ENCODE results near the gene VIPR2. TPM values are rescaled to one million over a fixed set of nuclear protein-coding genes. Genes with fewer than 3 reads are reported as not detected.

VIPR2 gene
- total and polyA plus RNA-seq, 7 experiments from 2014 or later: 0.27 to 1.3 (median 0.98) TPM; not detected in 4

DNA sequence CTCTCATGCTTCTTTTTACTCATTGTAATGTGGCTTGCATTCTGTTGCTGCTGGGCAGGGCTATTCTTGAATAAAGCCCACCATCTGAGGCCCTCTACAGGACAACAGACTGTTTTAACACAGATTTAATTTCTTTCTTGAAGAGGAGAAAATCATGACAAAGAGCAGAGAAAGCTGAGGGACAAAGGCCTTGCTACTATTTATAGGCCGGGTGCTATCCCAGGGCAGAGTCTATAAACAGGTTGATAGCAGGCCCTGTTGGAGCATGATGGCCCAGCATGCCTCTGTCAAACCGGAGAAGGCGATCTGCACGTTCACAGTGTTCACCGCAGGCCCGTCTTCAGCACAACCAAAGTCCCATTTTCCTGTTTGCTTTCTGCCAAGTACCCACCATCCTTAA, 3.0 kb downstream of the VIPR2 start:
- ChIA-PET POLR2A (no interaction called here), CTCF (no interaction called here)
- Histone ChIP-seq H3K9me3 (ENCODE audit: control insufficient read depth in 2 of 3, low read length in 3 of 3) (no peaks in the 10 kb centered on the region), H3K4me3 (ENCODE audit: low read length) (no peak overlapping the region), H3K27me3 (ENCODE audit: control insufficient read depth in 2 of 2, insufficient read depth in 2 of 2, low read length in 2 of 2) (peaks cover 5 to 11% of the 10 kb centered on the region in 2 donors), H3K27ac (ENCODE audit: low read depth, low read length) (no peak overlapping the region), H3K36me3 (ENCODE audit: control insufficient read depth in 2 of 3, insufficient read depth in 3 of 3, low read length in 3 of 3) (no peaks in the 10 kb centered on the region), H3K4me1 (ENCODE audit: control insufficient read depth in 2 of 2, insufficient read depth in 2 of 2, low read length in 2 of 2) (peaks cover 0 to 8% of the 10 kb centered on the region in 2 donors)
- intact Hi-C loops (cut with micrococcal nuclease): no loop called here
- peaks cover 0 to 14% (median 6%) of the 10 kb centered on the region in 7 donors for H3K4me1 Mint-ChIP-seq
- H3K9me3 Mint-ChIP-seq: peaks cover 0 to 2% (median 0%) of the 10 kb centered on the region in 11 donors
- DNase-seq (no peak), ATAC-seq (no peak)
- H3K4me3 Mint-ChIP-seq: no peak overlapping the region
- peaks cover 27 to 47% (median 35%) of the 10 kb centered on the region in 5 donors for H3K27me3 Mint-ChIP-seq
- H3K27ac Mint-ChIP-seq: no peak overlapping the region
- no peaks in the 10 kb centered on the region for H3K36me3 Mint-ChIP-seq

DNA sequence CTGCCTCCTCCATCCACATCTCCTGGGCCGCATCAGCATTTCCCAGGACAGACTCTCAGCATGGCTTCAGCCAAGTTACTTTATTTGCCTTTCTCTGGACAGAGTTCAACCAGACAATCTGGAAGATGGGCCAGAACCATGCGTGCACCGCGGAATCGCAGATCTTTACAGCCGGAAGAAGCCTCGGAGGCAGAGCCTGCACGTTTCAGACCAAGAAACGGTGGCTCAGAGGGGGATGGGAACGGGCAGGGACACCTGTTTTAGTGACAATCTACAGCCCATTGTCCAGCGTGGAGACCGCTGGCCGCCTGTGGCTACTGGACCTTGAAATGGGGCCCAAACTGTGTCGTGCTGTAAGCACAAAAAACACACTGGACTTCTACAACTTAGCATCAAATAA, 3.5 kb downstream of the VIPR2 start:
- peaks cover 0 to 3% (median 0%) of the 10 kb centered on the region in 11 donors for H3K9me3 Mint-ChIP-seq
- no peaks in the 10 kb centered on the region for H3K9me3 ChIP-seq (ENCODE audit: control insufficient read depth in 2 of 3, low read length in 3 of 3)
- no peak overlapping the region for H3K27ac Mint-ChIP-seq
- H3K4me3 ChIP-seq (ENCODE audit: low read length): no peak overlapping the region
- POLR2A ChIA-PET: no interaction called here
- H3K36me3 ChIP-seq (ENCODE audit: control insufficient read depth in 2 of 3, insufficient read depth in 3 of 3, low read length in 3 of 3): no peaks in the 10 kb centered on the region
- peaks cover 0 to 8% of the 10 kb centered on the region in 2 donors for H3K4me1 ChIP-seq (ENCODE audit: control insufficient read depth in 2 of 2, insufficient read depth in 2 of 2, low read length in 2 of 2)
- no peak overlapping the region for H3K4me3 Mint-ChIP-seq
- intact Hi-C loops (cut with micrococcal nuclease): no loop called here
- CTCF ChIA-PET: no interaction called here
- H3K4me1 Mint-ChIP-seq: peaks cover 0 to 14% (median 6%) of the 10 kb centered on the region in 7 donors
- H3K36me3 Mint-ChIP-seq: no peaks in the 10 kb centered on the region
- peaks cover 5 to 9% of the 10 kb centered on the region in 2 donors for H3K27me3 ChIP-seq (ENCODE audit: control insufficient read depth in 2 of 2, insufficient read depth in 2 of 2, low read length in 2 of 2)
- peaks cover 27 to 52% (median 35%) of the 10 kb centered on the region in 5 donors for H3K27me3 Mint-ChIP-seq
- ATAC-seq: no peak
- H3K27ac ChIP-seq (ENCODE audit: low read depth, low read length): no peak overlapping the region
- no peak for DNase-seq

DNA sequence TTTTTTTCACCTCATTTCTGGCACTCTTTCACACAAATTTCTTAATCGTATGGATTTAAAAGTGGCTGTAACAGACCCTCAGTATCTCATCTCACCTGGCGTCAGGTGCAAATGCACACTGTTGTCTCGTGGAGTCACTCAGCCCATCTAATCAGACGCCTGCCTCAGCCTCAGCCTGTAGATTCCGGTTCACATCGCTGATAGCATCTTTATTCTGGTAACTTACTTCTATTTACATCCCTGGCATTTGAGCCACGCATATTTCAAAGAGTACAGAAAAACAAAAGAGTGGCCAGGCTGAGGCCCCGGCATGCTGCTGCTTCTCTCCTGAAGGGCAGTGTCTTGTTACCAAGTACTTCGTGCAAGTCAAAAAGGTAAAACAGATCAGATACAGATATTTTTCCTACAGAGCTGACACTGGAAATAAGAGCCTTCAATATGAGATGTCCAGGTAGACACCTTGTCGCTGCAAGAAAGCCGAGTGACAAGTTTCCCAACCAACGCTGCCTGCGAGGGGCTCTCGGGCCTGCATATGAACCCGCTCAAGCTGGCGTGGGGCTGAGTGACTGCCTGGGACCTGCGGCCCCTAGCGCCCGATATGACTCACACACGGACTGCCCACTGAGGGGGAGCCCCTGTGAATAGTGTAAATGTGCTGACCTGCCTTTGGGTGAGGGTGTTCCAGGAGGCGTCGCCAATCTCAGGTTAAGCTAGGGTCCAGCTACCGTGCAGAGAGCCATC, 4.3 kb downstream of the VIPR2 start:
- H3K9me3 Mint-ChIP-seq: peaks cover 0 to 3% (median 0%) of the 10 kb centered on the region in 11 donors
- peaks cover 0 to 8% of the 10 kb centered on the region in 2 donors for H3K4me1 ChIP-seq (ENCODE audit: control insufficient read depth in 2 of 2, insufficient read depth in 2 of 2, low read length in 2 of 2)
- H3K4me3 Mint-ChIP-seq: no peak overlapping the region
- peaks cover 5 to 8% of the 10 kb centered on the region in 2 donors for H3K27me3 ChIP-seq (ENCODE audit: control insufficient read depth in 2 of 2, insufficient read depth in 2 of 2, low read length in 2 of 2)
- POLR2A ChIA-PET: no interaction called here
- no peaks in the 10 kb centered on the region for H3K36me3 Mint-ChIP-seq
- no peak overlapping the region for H3K4me3 ChIP-seq (ENCODE audit: low read length)
- ATAC-seq (no peak), DNase-seq (no peak)
- H3K36me3 ChIP-seq (ENCODE audit: control insufficient read depth in 2 of 3, insufficient read depth in 3 of 3, low read length in 3 of 3): no peaks in the 10 kb centered on the region
- no peaks in the 10 kb centered on the region for H3K9me3 ChIP-seq (ENCODE audit: control insufficient read depth in 2 of 3, low read length in 3 of 3)
- peaks cover 26 to 52% (median 34%) of the 10 kb centered on the region in 5 donors for H3K27me3 Mint-ChIP-seq
- H3K27ac ChIP-seq (ENCODE audit: low read depth, low read length): no peak overlapping the region
- intact Hi-C loops (cut with micrococcal nuclease): no loop called here
- H3K4me1 Mint-ChIP-seq: peaks cover 0 to 14% (median 6%) of the 10 kb centered on the region in 7 donors
- no peak overlapping the region for H3K27ac Mint-ChIP-seq
- CTCF ChIA-PET: no interaction called here

DNA sequence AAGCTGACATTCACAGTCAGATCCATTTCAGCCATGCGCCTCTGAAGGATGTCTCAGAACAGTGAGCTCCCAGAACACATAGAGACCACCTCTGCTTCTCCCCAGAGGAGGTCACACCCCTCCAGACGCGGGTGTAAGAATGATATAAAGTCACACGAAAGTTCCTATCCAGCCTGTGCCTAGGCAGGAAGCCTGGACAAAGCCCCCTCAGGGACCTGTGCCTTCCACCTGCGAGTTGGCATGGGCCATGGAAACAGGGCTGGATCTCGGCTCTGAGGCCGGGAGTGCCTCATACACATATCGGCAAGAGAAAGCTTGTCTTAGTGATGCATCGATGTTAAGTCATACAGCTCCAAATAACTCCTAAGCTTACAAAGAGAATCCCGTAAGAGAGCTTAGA, 5.0 kb downstream of the VIPR2 start:
- Histone ChIP-seq H3K4me1 (ENCODE audit: control insufficient read depth in 2 of 2, insufficient read depth in 2 of 2, low read length in 2 of 2) (peaks cover 0 to 8% of the 10 kb centered on the region in 2 donors), H3K27ac (ENCODE audit: low read depth, low read length) (no peak overlapping the region), H3K36me3 (ENCODE audit: control insufficient read depth in 2 of 3, insufficient read depth in 3 of 3, low read length in 3 of 3) (no peaks in the 10 kb centered on the region), H3K9me3 (ENCODE audit: control insufficient read depth in 2 of 3, low read length in 3 of 3) (no peaks in the 10 kb centered on the region), H3K27me3 (ENCODE audit: control insufficient read depth in 2 of 2, insufficient read depth in 2 of 2, low read length in 2 of 2) (peaks cover 5 to 8% of the 10 kb centered on the region in 2 donors), H3K4me3 (ENCODE audit: low read length) (no peak overlapping the region)
- ATAC-seq (no peak), DNase-seq (no peak)
- intact Hi-C loops (cut with micrococcal nuclease): no loop called here
- peaks cover 23 to 52% (median 31%) of the 10 kb centered on the region in 5 donors for H3K27me3 Mint-ChIP-seq
- ChIA-PET CTCF (no interaction called here), POLR2A (no interaction called here)
- H3K27ac Mint-ChIP-seq: no peak overlapping the region
- peaks cover 0 to 3% (median 0%) of the 10 kb centered on the region in 11 donors for H3K9me3 Mint-ChIP-seq
- H3K4me3 Mint-ChIP-seq: no peak overlapping the region
- no peaks in the 10 kb centered on the region for H3K36me3 Mint-ChIP-seq
- H3K4me1 Mint-ChIP-seq: peaks cover 0 to 14% (median 6%) of the 10 kb centered on the region in 7 donors

DNA sequence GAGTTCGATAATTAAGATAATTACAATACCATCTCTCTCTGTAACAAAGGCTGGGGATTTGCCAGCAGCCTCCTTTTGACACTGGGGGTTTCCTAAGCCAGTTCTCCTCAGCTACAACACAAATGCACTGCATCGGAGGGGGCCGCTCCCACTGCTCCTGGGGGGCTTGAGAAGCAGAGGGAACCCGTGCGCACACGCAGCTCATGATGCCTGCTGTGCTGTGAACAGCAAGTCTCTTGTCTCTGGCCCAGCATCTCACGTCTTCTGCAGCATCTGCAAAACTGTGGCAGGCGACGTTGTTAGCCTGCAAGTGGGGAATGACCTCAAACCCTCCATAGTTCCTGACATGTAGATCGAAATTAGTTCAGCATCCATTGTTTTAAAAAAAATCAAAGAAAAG, 5.5 kb downstream of the VIPR2 start:
- DNase-seq: no peak
- Histone ChIP-seq H3K4me3 (ENCODE audit: low read length) (no peak overlapping the region), H3K36me3 (ENCODE audit: control insufficient read depth in 2 of 3, insufficient read depth in 3 of 3, low read length in 3 of 3) (no peaks in the 10 kb centered on the region), H3K4me1 (ENCODE audit: control insufficient read depth in 2 of 2, insufficient read depth in 2 of 2, low read length in 2 of 2) (peaks cover 0 to 6% of the 10 kb centered on the region in 2 donors), H3K27ac (ENCODE audit: low read depth, low read length) (no peak overlapping the region), H3K9me3 (ENCODE audit: control insufficient read depth in 2 of 3, low read length in 3 of 3) (no peaks in the 10 kb centered on the region), H3K27me3 (ENCODE audit: control insufficient read depth in 2 of 2, insufficient read depth in 2 of 2, low read length in 2 of 2) (peaks cover 5 to 8% of the 10 kb centered on the region in 2 donors)
- no peak for ATAC-seq
- no peak overlapping the region for H3K27ac Mint-ChIP-seq
- peaks cover 0 to 14% (median 6%) of the 10 kb centered on the region in 7 donors for H3K4me1 Mint-ChIP-seq
- no peaks in the 10 kb centered on the region for H3K36me3 Mint-ChIP-seq
- H3K9me3 Mint-ChIP-seq: peaks cover 0 to 3% (median 0%) of the 10 kb centered on the region in 11 donors
- POLR2A ChIA-PET: no interaction called here
- no peak overlapping the region for H3K4me3 Mint-ChIP-seq
- CTCF ChIA-PET: interaction anchor here (0.6 kb wide), 1 partner anchor 127 kb away, joined by 3 read pairs; no protein-coding TSS in a partner anchor
- H3K27me3 Mint-ChIP-seq: peaks cover 23 to 52% (median 31%) of the 10 kb centered on the region in 5 donors
- intact Hi-C loops (cut with micrococcal nuclease): no loop called here

DNA sequence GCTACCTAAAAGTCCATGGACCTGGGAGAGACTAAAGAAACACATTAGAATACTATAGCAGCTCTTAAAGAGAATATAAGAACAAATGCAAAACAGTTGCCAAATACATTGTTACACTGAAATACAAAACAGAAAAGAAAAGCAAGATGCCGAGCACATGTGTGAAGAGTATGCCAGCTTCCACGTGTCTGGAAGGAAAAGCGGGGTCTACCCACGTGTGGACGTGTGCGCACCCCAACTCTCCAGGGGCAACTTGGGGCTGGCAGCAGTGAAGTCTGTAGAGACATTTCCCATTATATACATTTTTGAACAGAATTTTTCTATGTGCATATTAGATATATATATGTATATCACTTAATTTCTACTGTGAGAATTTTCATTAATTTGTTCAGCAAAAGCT, 6.2 kb downstream of the VIPR2 start:
- Histone ChIP-seq H3K4me1 (ENCODE audit: control insufficient read depth in 2 of 2, insufficient read depth in 2 of 2, low read length in 2 of 2) (no peaks in the 10 kb centered on the region), H3K9me3 (ENCODE audit: control insufficient read depth in 2 of 3, low read length in 3 of 3) (no peaks in the 10 kb centered on the region), H3K36me3 (ENCODE audit: control insufficient read depth in 2 of 3, insufficient read depth in 3 of 3, low read length in 3 of 3) (no peaks in the 10 kb centered on the region), H3K27ac (ENCODE audit: low read depth, low read length) (no peak overlapping the region), H3K27me3 (ENCODE audit: control insufficient read depth in 2 of 2, insufficient read depth in 2 of 2, low read length in 2 of 2) (peaks cover 1 to 3% of the 10 kb centered on the region in 2 donors), H3K4me3 (ENCODE audit: low read length) (no peak overlapping the region)
- Mint-ChIP-seq H3K9me3 (peaks cover 0 to 3% (median 0%) of the 10 kb centered on the region in 11 donors), H3K36me3 (no peaks in the 10 kb centered on the region), H3K4me1 (peaks cover 0 to 8% (median 3%) of the 10 kb centered on the region in 7 donors), H3K4me3 (no peak overlapping the region), H3K27ac (no peak overlapping the region), H3K27me3 (peaks cover 23 to 46% (median 24%) of the 10 kb centered on the region in 5 donors)
- ChIA-PET POLR2A (no interaction called here), CTCF (interaction anchor here (0.6 kb wide), 1 partner anchor 128 kb away, joined by 3 read pairs; no protein-coding TSS in a partner anchor)
- ATAC-seq (no peak), DNase-seq (no peak)
- intact Hi-C loops (cut with micrococcal nuclease): no loop called here

DNA sequence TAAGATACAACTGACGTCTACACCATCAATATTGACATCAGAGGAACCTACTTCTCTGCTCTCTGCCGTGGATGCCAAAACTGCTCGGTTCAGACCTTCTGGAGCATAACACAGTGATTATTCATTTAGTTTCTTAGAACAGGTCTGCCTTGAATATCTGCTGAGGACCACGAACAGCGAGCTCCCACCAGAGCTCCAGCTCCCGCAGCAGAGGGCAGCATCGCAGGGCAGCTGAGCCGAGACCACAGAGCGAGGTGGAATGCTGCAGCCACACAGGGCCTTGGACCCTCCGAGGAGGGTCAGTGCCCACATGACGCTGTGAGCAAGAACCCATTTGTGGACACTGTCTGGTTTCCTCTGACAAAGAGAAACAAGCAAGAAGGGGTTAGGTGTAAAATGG, 6.8 kb downstream of the VIPR2 start:
- intact Hi-C loops (cut with micrococcal nuclease): no loop called here
- CTCF ChIA-PET: no interaction called here

More for the DNA sequence above, 6.8 kb downstream of the VIPR2 start:
- DNase-seq (no peak), ATAC-seq (no peak)
- Histone ChIP-seq H3K27ac (ENCODE audit: low read depth, low read length) (no peak overlapping the region), H3K4me3 (ENCODE audit: low read length) (no peak overlapping the region), H3K4me1 (ENCODE audit: control insufficient read depth in 2 of 2, insufficient read depth in 2 of 2, low read length in 2 of 2) (no peaks in the 10 kb centered on the region), H3K27me3 (ENCODE audit: control insufficient read depth in 2 of 2, insufficient read depth in 2 of 2, low read length in 2 of 2) (no peaks in the 10 kb centered on the region), H3K36me3 (ENCODE audit: control insufficient read depth in 2 of 3, insufficient read depth in 3 of 3, low read length in 3 of 3) (no peaks in the 10 kb centered on the region), H3K9me3 (ENCODE audit: control insufficient read depth in 2 of 3, low read length in 3 of 3) (no peaks in the 10 kb centered on the region)
- peaks cover 18 to 43% (median 22%) of the 10 kb centered on the region in 5 donors for H3K27me3 Mint-ChIP-seq
- peaks cover 0 to 3% (median 0%) of the 10 kb centered on the region in 11 donors for H3K9me3 Mint-ChIP-seq
- H3K36me3 Mint-ChIP-seq: no peaks in the 10 kb centered on the region
- POLR2A ChIA-PET: no interaction called here
- H3K27ac Mint-ChIP-seq: no peak overlapping the region
- H3K4me1 Mint-ChIP-seq: peaks cover 0 to 3% (median 0%) of the 10 kb centered on the region in 7 donors
- no peak overlapping the region for H3K4me3 Mint-ChIP-seq
